PFSK-1 (cell line): ENCODE data around the gene FBXL16.

Source experiments
- FOXP2 ChIP-seq: optimal IDR thresholded peaks from 2 replicates; pipeline ENCODE3; 2011; ENCODE audit warnings: borderline replicate concordance, control low read depth, inconsistent platforms; ENCODE audit not compliant: insufficient read depth; ENCODE audit errors: extremely low read length, extremely low read depth
- POLR2AphosphoS5 ChIP-seq: IDR thresholded peaks from 2 replicates; pipeline ENCODE4 v1.6.1; 2012; ENCODE audit warnings: low read depth, mild to moderate bottlenecking, control low read depth, low read length, moderate library complexity
- SIN3A ChIP-seq: IDR thresholded peaks from 2 replicates; pipeline ENCODE4 v1.6.1; 2012; ENCODE audit warnings: mild to moderate bottlenecking, low read length, moderate library complexity, borderline replicate concordance; ENCODE audit not compliant: insufficient read depth
- TAF1 ChIP-seq: IDR thresholded peaks from 2 replicates; pipeline ENCODE4 v1.6.1; 2012; ENCODE audit warnings: low read length, control low read depth, borderline replicate concordance; ENCODE audit not compliant: insufficient read depth
- TF ChIP-seq, protein P1 (sequence below), 2 experiments: IDR thresholded peaks; 2 replicates each; pipeline versions ENCODE4 v1.6.1 to v1.8.0; 2011 to 2012; ENCODE audit warnings: low read depth in 2 of 2, low read length in 2 of 2, control low read depth in 1 of 2, inconsistent platforms in 1 of 2, mild to moderate bottlenecking in 1 of 2, moderate library complexity in 1 of 2; ENCODE audit not compliant: insufficient read depth in 1 of 2

FBXL16 gene

DNA sequence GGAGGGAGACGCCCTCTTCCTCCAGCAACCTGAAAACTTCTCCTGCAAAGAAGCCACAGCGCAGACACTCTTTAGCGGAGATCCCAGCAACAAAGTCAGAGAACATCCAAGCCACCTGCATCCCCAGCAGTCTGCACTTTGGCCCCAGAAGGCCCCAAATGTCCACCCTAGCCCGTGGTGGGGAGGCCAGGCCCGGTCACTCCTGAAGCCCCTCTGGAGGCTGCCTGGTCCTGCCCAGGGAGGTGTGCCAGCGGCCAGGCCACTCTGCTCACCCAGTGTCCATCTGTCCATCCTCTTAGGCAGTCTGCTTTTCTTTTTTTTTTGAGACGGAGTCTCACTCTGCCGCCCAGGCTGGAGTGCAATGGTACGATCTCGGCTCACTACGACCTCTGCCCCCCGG is 26.7 kb upstream of the FBXL16 start:
- no peak for TF ChIP-seq SIN3A
- TF ChIP-seq TAF1, result no peak
- no peak for TF ChIP-seq FOXP2
- no peak for TF ChIP-seq POLR2AphosphoS5
- TF ChIP-seq, protein P1, sequence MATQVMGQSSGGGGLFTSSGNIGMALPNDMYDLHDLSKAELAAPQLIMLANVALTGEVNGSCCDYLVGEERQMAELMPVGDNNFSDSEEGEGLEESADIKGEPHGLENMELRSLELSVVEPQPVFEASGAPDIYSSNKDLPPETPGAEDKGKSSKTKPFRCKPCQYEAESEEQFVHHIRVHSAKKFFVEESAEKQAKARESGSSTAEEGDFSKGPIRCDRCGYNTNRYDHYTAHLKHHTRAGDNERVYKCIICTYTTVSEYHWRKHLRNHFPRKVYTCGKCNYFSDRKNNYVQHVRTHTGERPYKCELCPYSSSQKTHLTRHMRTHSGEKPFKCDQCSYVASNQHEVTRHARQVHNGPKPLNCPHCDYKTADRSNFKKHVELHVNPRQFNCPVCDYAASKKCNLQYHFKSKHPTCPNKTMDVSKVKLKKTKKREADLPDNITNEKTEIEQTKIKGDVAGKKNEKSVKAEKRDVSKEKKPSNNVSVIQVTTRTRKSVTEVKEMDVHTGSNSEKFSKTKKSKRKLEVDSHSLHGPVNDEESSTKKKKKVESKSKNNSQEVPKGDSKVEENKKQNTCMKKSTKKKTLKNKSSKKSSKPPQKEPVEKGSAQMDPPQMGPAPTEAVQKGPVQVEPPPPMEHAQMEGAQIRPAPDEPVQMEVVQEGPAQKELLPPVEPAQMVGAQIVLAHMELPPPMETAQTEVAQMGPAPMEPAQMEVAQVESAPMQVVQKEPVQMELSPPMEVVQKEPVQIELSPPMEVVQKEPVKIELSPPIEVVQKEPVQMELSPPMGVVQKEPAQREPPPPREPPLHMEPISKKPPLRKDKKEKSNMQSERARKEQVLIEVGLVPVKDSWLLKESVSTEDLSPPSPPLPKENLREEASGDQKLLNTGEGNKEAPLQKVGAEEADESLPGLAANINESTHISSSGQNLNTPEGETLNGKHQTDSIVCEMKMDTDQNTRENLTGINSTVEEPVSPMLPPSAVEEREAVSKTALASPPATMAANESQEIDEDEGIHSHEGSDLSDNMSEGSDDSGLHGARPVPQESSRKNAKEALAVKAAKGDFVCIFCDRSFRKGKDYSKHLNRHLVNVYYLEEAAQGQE (IDR thresholded peaks at IDR 0.05; ENCODE audit: insufficient read depth in 1 of 2, low read depth in 2 of 2, low read length in 2 of 2), result no peak

DNA sequence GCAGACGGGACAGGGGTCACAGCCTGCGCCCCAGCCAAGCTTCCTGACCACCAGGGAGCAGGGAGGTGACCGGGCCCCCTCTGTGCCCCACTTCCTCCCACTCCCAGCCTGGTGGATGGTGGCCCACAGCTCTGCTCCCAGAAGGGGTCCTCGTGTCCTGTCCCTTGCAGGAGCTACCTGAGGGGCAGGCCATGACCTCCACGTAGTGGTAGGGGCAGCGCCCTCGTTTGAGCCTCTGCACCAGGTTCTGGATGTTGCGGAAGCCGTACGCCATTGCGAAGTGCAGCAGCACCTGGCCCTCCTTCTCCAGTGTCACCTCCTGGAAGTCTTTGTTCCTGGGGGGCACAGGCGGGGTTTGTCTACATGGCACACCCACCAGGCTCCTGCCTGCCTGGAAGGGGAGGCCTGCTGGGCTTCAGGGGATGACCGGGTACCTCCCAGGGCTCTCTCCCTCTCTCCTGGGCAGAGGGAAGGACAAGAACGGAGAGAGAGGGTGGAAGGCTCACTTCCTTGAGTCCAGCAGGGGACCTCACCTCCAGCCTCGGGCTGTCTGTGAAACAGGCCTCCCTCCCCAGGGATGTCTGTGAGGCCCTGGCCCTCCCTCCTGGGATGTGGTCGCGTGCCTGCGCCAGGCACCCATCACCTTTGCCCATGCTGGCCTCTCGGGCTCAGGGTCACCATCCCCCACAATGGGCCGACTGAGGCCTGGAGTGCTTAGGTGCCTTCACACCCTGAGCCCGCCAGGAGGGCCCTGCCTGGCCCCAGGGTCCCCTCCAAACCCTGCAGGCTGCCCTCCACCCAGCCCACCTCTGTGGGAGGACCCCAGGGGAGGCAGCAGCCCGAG is 25.3 kb upstream of the FBXL16 start:
- TF ChIP-seq SIN3A (no peak), FOXP2 (no peak), POLR2AphosphoS5 (no peak), TAF1 (no peak)
- TF ChIP-seq, protein P1 (IDR thresholded peaks at IDR 0.05; ENCODE audit: insufficient read depth in 1 of 2, low read depth in 2 of 2, low read length in 2 of 2), result no peak

DNA sequence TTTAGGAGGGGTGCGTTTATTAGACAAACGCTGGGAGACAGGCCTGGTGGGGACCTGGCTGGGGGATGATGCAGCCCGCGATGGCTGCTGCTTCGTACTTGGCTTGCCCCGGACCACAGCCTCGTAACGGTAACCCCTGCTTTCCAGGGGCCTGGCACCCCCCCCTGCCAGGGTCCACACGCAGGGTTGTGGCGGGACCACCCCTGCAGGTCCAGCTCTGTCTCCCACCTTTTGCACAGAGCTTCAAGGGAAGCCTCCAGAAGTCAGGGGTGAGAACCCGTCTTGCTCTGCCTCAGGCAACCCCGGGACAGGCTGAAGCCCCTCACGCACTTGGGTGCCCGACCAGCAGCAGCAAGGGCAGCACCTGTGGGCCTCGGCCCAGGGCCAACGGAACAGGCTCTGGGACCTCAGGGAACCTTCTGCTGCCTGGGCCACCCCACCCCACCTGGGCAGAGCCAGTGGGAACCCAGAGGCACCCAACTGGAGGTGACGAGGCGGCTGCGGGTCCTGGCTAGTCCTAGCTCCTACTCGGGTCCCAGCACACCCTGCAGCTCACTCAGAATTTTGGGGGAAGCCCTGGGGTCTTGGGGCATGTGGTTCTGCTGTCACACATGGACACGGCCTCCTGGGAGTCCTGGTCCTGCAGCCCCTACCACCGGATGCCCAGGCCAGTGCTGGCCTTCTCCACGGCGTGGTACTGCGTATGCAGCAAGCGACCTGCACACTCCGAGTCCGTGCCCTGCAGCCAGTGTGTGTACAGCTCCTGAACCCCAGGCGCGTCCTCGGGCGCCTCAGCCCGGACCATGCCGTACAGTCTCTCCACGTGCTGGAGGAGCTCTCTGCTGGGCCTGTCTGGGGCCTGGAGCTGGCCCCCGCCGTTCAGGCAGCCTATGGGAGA is 24.4 kb upstream of the FBXL16 start:
- TF ChIP-seq, protein P1 (IDR thresholded peaks at IDR 0.05; ENCODE audit: insufficient read depth in 1 of 2, low read depth in 2 of 2, low read length in 2 of 2), result no peak
- TF ChIP-seq POLR2AphosphoS5, result no peak
- TF ChIP-seq SIN3A, result no peak
- TF ChIP-seq TAF1, result no peak
- TF ChIP-seq FOXP2, result no peak

DNA sequence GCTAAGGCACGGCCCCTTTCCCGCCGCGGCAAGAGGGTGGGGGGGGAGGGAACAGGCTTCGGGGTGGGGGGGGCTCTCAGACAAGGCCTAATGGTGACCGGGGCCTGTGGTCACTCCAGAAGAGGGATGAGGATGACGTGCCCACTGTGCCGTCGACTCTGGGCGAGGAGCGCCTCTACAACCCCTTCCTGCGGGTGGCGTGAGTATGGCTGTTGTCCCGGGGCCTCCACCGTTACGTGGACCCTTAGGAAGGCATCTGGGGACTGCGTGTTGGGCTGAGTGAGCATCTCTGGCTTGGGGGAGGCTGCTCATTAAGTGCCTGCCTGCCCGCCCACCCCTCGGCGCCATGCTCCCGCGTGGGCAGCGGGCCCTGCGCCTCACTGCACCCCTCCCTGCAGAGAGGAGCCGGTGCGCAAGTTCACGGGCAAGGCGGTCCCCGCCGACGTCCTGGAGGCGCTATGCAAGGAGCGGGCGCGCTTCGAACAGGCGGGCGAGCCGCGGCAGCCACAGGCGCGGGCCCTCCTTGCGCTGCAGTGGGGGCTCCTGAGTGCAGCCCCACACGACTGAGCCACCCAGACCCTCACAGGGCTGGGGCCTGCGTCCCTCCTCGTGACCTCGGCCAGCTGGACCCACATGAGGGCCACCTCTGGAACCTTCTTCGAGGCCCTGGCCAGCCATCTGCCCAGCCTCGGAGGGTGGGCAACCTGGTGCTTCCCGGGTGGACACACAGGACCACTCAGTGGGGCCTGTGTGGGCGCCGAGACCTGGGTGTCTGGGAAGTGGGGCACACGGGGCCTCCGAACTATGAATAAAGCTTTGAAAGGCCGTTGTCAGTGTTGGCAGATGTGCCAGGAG is 23.5 kb upstream of the FBXL16 start:
- TF ChIP-seq SIN3A (no peak), TAF1 (no peak), POLR2AphosphoS5 (no peak), FOXP2 (no peak)
- TF ChIP-seq, protein P1 (IDR thresholded peaks at IDR 0.05; ENCODE audit: insufficient read depth in 1 of 2, low read depth in 2 of 2, low read length in 2 of 2), result no peak
